Measurements from ENCODE around the gene ACTR3.
"Not testable (repeated sequence)": the region's sequence is repeated elsewhere in the genome, so short reads cannot be mapped to it uniquely, and the experiment has no call there.

The ACTR3 gene

DNA sequence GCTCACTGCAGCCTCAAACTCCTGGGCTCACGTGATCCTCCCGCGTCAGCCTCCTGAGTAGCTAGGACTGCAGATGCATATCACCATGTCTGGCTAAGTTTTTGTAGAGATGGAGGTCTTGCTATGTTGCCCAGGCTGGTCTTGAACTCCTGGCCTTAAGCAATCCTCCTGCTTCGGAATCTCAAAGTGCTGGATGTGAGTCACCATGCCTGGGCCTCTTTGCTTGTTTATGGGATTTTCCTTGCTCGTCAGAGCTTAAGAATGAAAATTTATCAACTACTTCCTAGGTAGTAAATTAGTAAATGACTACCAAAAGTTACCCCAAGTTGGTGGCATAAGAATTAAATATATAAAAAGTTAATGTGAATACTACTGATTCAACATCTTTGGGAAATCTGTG lies 51.0 kb downstream of the ACTR3 start:
- Mint-ChIP-seq H3K36me3 (peaks cover 35 to 39% of the 10 kb centered on the region in 2 donors), H3K27me3 (no peaks in the 10 kb centered on the region), H3K9me3 (peaks cover 10 to 11% of the 10 kb centered on the region in 2 donors), H3K4me1 (peaks cover 2 to 19% of the 10 kb centered on the region in 2 donors), H3K4me3 (no peak overlapping the region), H3K27ac (no peak overlapping the region)
- no peak for ATAC-seq (replicated peaks)
- no peak for DNase-seq

DNA sequence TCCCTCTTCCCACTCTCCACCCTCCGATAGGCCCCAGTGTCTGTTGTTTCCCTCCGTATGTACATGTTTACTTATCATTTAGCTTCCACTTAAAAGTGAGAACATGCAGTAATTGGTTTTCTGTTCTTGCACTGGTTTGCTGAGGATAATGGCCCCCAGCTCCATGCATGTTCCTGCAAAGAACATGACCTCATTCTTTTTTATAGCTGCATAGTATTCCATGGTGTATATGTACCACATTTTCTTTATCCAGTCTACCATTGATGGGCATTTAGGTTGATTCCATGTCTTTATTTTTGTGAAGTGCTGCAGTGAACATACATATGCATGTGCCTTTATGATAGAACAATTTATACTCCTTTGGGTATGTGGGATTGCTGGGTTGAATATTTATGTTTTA lies 55.9 kb downstream of the ACTR3 start:
- not testable (repeated sequence) for ATAC-seq (replicated peaks); DNase-seq; H3K27me3 Mint-ChIP-seq; H3K4me3 Mint-ChIP-seq; H3K9me3 Mint-ChIP-seq; H3K27ac Mint-ChIP-seq
- Mint-ChIP-seq H3K36me3 (peaks cover 35 to 40% of the 10 kb centered on the region in 2 donors), H3K4me1 (peaks cover 2 to 11% of the 10 kb centered on the region in 2 donors)

GRCh38 chr2:113950906-113951305 lies 61.0 kb downstream of the ACTR3 start:
- not testable (repeated sequence) for H3K9me3 Mint-ChIP-seq; DNase-seq; ATAC-seq (replicated peaks); H3K4me3 Mint-ChIP-seq; H3K27me3 Mint-ChIP-seq
- H3K4me1 Mint-ChIP-seq: peaks cover 7 to 20% of the 10 kb centered on the region in 2 donors
- H3K27ac Mint-ChIP-seq: peak overlapping the region; percentile 65
- H3K36me3 Mint-ChIP-seq: peaks cover 46 to 58% of the 10 kb centered on the region in 2 donors

GRCh38 chr2:113961000-113961399 lies 71.1 kb downstream of the ACTR3 start:
- no peak for ATAC-seq (replicated peaks)
- Mint-ChIP-seq H3K36me3 (peaks cover 11 to 23% of the 10 kb centered on the region in 2 donors), H3K9me3 (no peaks in the 10 kb centered on the region), H3K4me1 (peaks cover 3 to 4% of the 10 kb centered on the region in 2 donors), H3K27ac (no peak overlapping the region), H3K27me3 (no peaks in the 10 kb centered on the region), H3K4me3 (no peak overlapping the region)
- DNase-seq: no peak

DNA sequence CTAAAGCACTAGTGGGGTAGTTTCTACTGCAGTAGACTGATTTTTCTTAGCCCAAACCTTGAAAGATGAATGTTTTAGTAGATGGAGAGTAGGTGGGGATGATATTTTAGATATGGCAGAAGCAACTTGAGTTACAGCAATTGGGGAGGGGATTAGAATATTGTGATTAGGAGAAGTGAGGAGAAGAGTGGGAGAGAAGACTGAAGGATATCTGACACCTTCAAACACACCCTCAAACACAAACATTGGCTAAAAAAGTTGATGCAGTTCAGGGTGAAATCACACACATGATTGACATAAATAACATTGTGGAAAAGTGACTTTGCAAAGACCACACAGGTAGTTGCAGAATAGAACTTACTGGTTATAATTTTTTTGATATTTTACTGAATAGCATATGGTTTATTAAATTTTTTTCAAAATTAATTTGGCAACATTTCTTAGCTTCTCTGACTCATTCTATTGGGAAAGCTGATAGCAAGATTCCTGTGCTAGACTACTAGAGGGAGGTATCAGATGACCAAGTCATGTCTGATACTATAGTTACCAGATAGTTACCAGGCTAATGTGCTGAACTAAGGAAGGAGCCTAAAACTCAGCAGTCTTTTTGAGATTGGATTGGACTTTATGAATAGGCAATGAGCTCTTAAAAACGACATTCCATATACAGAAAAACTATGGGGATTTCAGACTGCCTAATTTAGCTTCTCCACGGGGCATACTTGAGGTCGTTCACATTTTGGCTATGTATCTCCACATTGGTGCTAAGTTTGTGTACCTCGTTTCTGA lies 73.0 kb downstream of the ACTR3 start:
- ATAC-seq (replicated peaks) (no peak), DNase-seq (no peak)
- Mint-ChIP-seq H3K4me3 (no peak overlapping the region), H3K36me3 (peaks cover 12 to 20% of the 10 kb centered on the region in 2 donors), H3K27ac (peak overlapping the region; percentile 31), H3K27me3 (no peaks in the 10 kb centered on the region), H3K4me1 (peaks cover 15 to 22% of the 10 kb centered on the region in 2 donors), H3K9me3 (no peaks in the 10 kb centered on the region)

DNA sequence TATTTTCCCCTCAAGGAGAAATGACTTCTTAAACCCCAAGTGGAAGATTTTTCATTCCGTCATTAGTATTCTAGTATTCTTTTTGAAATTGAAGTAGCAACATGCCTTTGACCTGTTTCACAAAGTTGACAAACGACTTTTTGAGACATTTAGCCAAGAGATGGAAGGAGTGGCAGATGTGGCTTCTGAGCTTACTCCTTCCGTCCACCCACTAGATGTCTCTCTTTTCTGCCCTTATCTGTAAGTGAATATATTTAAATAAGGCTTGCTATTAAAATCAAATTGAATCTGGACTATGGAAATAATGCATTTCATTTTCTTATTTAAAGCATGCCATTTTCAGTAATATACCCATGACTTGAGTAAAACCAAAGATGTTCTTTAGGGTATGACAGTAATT lies 74.1 kb downstream of the ACTR3 start:
- H3K4me3 Mint-ChIP-seq: no peak overlapping the region
- no peaks in the 10 kb centered on the region for H3K27me3 Mint-ChIP-seq
- peaks cover 12 to 23% of the 10 kb centered on the region in 2 donors for H3K36me3 Mint-ChIP-seq
- no peaks in the 10 kb centered on the region for H3K9me3 Mint-ChIP-seq
- ATAC-seq (replicated peaks): no peak
- peaks cover 17 to 26% of the 10 kb centered on the region in 2 donors for H3K4me1 Mint-ChIP-seq
- no peak for DNase-seq
- no peak overlapping the region for H3K27ac Mint-ChIP-seq

DNA sequence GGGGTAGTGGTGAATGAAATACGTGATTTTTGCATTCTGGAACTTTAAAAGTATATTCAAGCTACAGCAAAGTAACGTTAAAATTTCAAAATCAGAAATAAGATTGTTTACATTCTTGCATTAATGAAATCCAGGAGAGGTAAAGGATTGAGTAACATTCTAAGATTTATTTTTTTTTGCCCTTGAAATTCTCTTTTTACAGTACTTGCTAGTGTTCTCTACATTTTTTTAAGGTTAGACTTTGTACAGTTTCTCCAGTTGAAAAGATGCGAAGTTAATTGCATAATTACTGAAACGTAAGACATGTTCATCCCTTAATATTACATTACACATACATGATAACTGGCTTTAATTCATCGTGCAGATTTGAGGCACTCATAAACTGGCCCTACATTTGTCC lies 74.5 kb downstream of the ACTR3 start:
- Mint-ChIP-seq H3K36me3 (peaks cover 12 to 23% of the 10 kb centered on the region in 2 donors), H3K9me3 (no peaks in the 10 kb centered on the region), H3K27ac (no peak overlapping the region), H3K4me1 (peaks cover 17 to 26% of the 10 kb centered on the region in 2 donors), H3K27me3 (no peaks in the 10 kb centered on the region), H3K4me3 (no peak overlapping the region)
- ATAC-seq (replicated peaks) (no peak), DNase-seq (no peak)

DNA sequence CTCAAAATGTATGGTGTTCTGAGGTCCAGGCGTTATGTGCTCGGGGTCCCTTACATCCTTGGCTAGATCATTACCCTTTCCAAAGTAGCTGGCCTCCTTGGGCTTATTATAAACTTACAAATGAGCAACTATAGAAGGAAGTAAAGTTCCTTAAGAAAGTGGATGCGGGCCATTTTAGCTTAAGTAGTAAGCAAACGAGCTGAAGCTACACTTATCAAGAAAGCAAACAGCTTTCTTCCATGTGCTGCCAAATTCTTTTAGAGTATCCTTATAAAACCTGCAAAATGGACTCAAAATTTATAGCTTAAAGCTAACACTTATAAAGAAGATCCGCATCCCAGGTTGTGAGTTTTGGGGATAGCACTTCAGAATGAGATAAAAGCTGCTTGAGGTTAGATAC lies 75.3 kb downstream of the ACTR3 start:
- H3K4me1 Mint-ChIP-seq: peaks cover 19 to 26% of the 10 kb centered on the region in 2 donors
- DNase-seq: no peak
- no peaks in the 10 kb centered on the region for H3K9me3 Mint-ChIP-seq
- no peak overlapping the region for H3K27ac Mint-ChIP-seq
- no peak overlapping the region for H3K4me3 Mint-ChIP-seq
- H3K27me3 Mint-ChIP-seq: no peaks in the 10 kb centered on the region
- no peak for ATAC-seq (replicated peaks)
- H3K36me3 Mint-ChIP-seq: peaks cover 14 to 27% of the 10 kb centered on the region in 2 donors

GRCh38 chr2:113965644-113966043 lies 75.8 kb downstream of the ACTR3 start:
- ATAC-seq (replicated peaks): peak; percentile 82 to 87
- peaks cover 16 to 28% of the 10 kb centered on the region in 2 donors for H3K36me3 Mint-ChIP-seq

GRCh38 chr2:113966171-113966570 lies 76.3 kb downstream of the ACTR3 start:
- Mint-ChIP-seq H3K4me1 (peaks cover 22 to 34% of the 10 kb centered on the region in 2 donors), H3K27me3 (no peaks in the 10 kb centered on the region), H3K4me3 (peak overlapping the region in 1 of 2 donors; percentile 27), H3K27ac (peak overlapping the region; percentile 22), H3K9me3 (no peaks in the 10 kb centered on the region), H3K36me3 (peaks cover 17 to 31% of the 10 kb centered on the region in 2 donors)
- no peak for DNase-seq
- no peak for ATAC-seq (replicated peaks)

More at GRCh38 chr2:113965644-113966043, 75.8 kb downstream of the ACTR3 start:
- peaks cover 21 to 29% of the 10 kb centered on the region in 2 donors for H3K4me1 Mint-ChIP-seq
- peak overlapping the region; percentile 47 for H3K27ac Mint-ChIP-seq
- DNase-seq: no peak
- H3K4me3 Mint-ChIP-seq: no peak overlapping the region
- H3K9me3 Mint-ChIP-seq: no peaks in the 10 kb centered on the region
- no peaks in the 10 kb centered on the region for H3K27me3 Mint-ChIP-seq

GRCh38 chr2:113966832-113967231 lies 76.9 kb downstream of the ACTR3 start:
- Mint-ChIP-seq H3K36me3 (peaks cover 21 to 34% of the 10 kb centered on the region in 2 donors), H3K9me3 (no peaks in the 10 kb centered on the region), H3K27me3 (no peaks in the 10 kb centered on the region), H3K4me1 (peaks cover 26 to 41% of the 10 kb centered on the region in 2 donors), H3K27ac (peak overlapping the region; percentile 67), H3K4me3 (no peak overlapping the region)
- peak in 1 of 2 donors; percentile 31 for ATAC-seq (replicated peaks)
- no peak for DNase-seq

- H3K4me1 Mint-ChIP-seq: peaks cover 27 to 45% of the 10 kb centered on the region in 2 donors
- DNase-seq: no peak
- peak in 1 of 2 donors; percentile 26 for ATAC-seq (replicated peaks)
- H3K27me3 Mint-ChIP-seq: no peaks in the 10 kb centered on the region
- H3K27ac Mint-ChIP-seq: peak overlapping the region; percentile 67
- H3K36me3 Mint-ChIP-seq: peaks cover 24 to 38% of the 10 kb centered on the region in 2 donors
- no peaks in the 10 kb centered on the region for H3K9me3 Mint-ChIP-seq
- no peak overlapping the region for H3K4me3 Mint-ChIP-seq
Measured at GRCh38 chr2:113967272-113967671, 77.4 kb downstream of the ACTR3 start.

DNA sequence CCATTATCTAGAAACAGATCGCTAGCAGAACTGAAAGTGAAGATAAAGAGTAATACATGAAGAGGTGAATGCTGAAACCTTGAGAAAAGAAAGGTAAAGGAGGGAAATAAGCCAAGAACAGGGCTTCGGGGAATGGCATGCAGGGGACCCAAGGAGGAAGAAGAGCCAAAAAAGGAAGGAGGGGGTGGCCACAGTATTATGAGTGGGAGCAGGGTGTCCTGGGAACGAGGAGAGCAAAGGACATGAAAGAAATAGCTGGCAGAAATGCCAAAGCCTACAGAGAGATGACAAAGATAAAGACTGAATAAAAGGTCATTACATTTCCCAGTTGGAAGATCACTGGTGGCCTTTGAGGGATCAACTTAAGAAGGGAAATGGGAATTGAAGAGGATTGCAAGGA lies 82.9 kb downstream of the ACTR3 start:
- Mint-ChIP-seq H3K9me3 (no peaks in the 10 kb centered on the region), H3K4me3 (no peak overlapping the region), H3K36me3 (peaks cover 30 to 56% of the 10 kb centered on the region in 2 donors), H3K27ac (no peak overlapping the region), H3K4me1 (peaks cover 18 to 34% of the 10 kb centered on the region in 2 donors), H3K27me3 (no peaks in the 10 kb centered on the region)
- DNase-seq (no peak), ATAC-seq (replicated peaks) (no peak)

DNA sequence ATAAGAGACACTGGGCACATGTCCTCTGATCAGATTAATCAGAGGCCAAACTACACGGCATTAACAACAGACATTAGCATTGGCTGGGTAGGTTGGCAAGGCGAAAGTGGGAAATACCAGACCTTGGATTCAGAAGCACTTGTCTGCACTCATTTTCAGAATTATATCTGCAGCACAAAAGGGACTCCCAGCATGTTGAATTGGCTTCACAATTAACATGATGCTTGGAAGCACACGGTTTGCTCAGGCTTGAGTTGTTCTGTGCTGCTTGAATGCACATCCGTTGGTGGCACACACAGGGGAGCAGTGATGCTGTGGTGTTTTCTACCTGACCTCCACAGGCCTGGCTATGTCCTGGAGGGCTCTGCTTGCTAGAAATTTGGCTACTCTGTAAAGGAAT lies 83.9 kb downstream of the ACTR3 start:
- no peak overlapping the region for H3K4me3 Mint-ChIP-seq
- ATAC-seq (replicated peaks): no peak
- no peak overlapping the region for H3K27ac Mint-ChIP-seq
- peaks cover 31 to 55% of the 10 kb centered on the region in 2 donors for H3K36me3 Mint-ChIP-seq
- H3K4me1 Mint-ChIP-seq: peaks cover 16 to 29% of the 10 kb centered on the region in 2 donors
- peaks cover 0 to under 1% of the 10 kb centered on the region in 2 donors for H3K9me3 Mint-ChIP-seq
- H3K27me3 Mint-ChIP-seq: no peaks in the 10 kb centered on the region
- DNase-seq: no peak

GRCh38 chr2:113974727-113975126 lies 84.8 kb downstream of the ACTR3 start:
- no peak overlapping the region for H3K27ac Mint-ChIP-seq

More at GRCh38 chr2:113974727-113975126, 84.8 kb downstream of the ACTR3 start:
- Mint-ChIP-seq H3K36me3 (peaks cover 33 to 57% of the 10 kb centered on the region in 2 donors), H3K4me1 (peaks cover 15 to 29% of the 10 kb centered on the region in 2 donors), H3K4me3 (no peak overlapping the region), H3K9me3 (peaks cover 0 to 3% of the 10 kb centered on the region in 2 donors), H3K27me3 (no peaks in the 10 kb centered on the region)
- no peak for ATAC-seq (replicated peaks)
- no peak for DNase-seq
